OCI-LY1 (cell line): ENCODE measurements around the gene SUSD6.

Experiments
- EZH2 ChIP-seq: fragments of 200-600 bp; sonication (generic), shearing (Covaris generic); IDR thresholded peaks from 2 replicates; pipeline ENCODE4 v1.8.0; 2017; ENCODE audit warnings: borderline replicate concordance, mixed run types, mild to moderate bottlenecking, antibody characterized with exemption, low read length, moderate library complexity, mixed read lengths
- TF ChIP-seq, protein P1 (sequence below): fragments of 200-600 bp; sonication (generic), shearing (Covaris generic); IDR thresholded peaks from 2 replicates; pipeline ENCODE4 v1.5.1; 2017; ENCODE audit warnings: mild to moderate bottlenecking, antibody characterized with exemption, low read length, moderate library complexity, mixed read lengths

DNA sequence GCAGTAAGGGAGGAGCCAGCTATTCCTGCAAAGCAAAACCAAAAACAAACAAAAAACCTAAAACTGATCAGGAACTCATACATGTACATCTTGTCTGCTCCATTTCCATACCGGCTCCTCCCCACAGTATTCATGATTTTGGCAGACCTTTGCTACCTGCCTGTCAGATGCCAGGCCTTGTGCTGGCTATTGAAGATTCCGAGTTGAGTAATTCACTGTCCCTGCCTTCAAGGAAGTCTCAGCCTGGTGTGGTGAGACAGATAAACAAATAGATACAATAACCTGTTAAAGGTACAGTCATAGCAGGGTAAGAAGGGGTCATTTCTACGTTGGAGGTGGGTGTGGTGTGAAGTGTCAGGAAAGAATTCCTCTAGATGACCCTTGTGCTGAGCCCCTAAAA is 42.7 kb downstream of the SUSD6 start:
- TF ChIP-seq, protein P1, sequence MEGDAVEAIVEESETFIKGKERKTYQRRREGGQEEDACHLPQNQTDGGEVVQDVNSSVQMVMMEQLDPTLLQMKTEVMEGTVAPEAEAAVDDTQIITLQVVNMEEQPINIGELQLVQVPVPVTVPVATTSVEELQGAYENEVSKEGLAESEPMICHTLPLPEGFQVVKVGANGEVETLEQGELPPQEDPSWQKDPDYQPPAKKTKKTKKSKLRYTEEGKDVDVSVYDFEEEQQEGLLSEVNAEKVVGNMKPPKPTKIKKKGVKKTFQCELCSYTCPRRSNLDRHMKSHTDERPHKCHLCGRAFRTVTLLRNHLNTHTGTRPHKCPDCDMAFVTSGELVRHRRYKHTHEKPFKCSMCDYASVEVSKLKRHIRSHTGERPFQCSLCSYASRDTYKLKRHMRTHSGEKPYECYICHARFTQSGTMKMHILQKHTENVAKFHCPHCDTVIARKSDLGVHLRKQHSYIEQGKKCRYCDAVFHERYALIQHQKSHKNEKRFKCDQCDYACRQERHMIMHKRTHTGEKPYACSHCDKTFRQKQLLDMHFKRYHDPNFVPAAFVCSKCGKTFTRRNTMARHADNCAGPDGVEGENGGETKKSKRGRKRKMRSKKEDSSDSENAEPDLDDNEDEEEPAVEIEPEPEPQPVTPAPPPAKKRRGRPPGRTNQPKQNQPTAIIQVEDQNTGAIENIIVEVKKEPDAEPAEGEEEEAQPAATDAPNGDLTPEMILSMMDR = no peak
- TF ChIP-seq EZH2 = no peak
